ENCODE data around the gene MRPL37.

The MRPL37 gene

DNA sequence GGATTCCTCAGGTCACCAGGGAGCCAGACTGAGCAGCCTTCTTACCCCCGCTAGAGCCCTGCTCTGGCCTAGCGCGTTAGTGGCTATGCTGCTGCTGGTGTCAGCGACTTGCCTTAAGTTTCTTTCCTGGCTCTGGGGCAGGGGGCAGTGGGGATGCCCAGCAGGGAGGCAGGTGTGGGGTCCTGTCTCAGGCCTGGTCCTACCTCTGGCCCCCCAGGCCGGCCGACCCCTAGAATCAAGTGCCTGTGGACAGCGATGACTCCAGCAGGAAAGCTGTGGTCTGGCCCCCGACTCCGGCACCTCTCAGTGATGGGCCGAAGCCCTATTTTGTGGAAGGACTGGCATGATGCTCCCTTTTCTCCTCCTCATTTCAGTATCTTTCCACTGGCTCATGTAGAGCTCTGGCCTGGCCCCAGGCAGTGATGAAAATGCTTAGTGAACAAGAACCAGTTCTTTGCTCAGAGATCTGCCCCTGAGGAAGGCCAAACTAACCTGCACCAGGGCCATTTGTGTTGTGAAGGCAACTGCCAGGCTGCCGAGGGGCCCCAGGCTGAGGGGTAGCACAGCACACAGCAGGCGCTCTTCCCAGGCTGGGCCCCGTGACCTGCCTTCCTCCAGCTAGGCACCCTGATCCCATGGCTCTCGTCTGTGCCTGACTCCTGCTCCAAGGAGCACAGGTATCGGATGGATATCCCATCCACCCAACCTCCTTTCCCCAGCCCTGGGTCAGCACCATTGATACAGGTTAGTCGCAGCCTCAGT, 23.7 kb downstream of the MRPL37 start:
- Histone ChIP-seq H3K36me3 (ENCODE audit: control insufficient read depth in 2 of 2, insufficient read depth in 1 of 2, low read length in 2 of 2) (peaks cover 0 to 36% of the 10 kb centered on the region in 2 experiments; a peak in 1 of 3 replicates), H3K4me3 (ENCODE audit: low read depth, low read length) (no peak overlapping the region), H3K4me1 (ENCODE audit: control insufficient read depth, insufficient read depth, low read length) (no peaks in the 10 kb centered on the region), H3K27ac (ENCODE audit: extremely low read depth, low read depth, low read length) (no peak overlapping the region), H3K9me3 (ENCODE audit: control insufficient read depth, insufficient read depth, low read depth, low read length) (no peaks in the 10 kb centered on the region)
- ChIA-PET POLR2A (no interaction called here), CTCF (interaction anchor here (0.6 kb wide), 1 partner anchor 15 kb away, joined by 4 read pairs; no protein-coding TSS in a partner anchor)
- TF ChIP-seq ZBTB17 (tag by site-specific recombination; IDR thresholded peaks at IDR 0.05): no peak
- TF ChIP-seq ZNF629 (tag by site-specific recombination; IDR thresholded peaks at IDR 0.05): no peak
- TF ChIP-seq, protein P1, sequence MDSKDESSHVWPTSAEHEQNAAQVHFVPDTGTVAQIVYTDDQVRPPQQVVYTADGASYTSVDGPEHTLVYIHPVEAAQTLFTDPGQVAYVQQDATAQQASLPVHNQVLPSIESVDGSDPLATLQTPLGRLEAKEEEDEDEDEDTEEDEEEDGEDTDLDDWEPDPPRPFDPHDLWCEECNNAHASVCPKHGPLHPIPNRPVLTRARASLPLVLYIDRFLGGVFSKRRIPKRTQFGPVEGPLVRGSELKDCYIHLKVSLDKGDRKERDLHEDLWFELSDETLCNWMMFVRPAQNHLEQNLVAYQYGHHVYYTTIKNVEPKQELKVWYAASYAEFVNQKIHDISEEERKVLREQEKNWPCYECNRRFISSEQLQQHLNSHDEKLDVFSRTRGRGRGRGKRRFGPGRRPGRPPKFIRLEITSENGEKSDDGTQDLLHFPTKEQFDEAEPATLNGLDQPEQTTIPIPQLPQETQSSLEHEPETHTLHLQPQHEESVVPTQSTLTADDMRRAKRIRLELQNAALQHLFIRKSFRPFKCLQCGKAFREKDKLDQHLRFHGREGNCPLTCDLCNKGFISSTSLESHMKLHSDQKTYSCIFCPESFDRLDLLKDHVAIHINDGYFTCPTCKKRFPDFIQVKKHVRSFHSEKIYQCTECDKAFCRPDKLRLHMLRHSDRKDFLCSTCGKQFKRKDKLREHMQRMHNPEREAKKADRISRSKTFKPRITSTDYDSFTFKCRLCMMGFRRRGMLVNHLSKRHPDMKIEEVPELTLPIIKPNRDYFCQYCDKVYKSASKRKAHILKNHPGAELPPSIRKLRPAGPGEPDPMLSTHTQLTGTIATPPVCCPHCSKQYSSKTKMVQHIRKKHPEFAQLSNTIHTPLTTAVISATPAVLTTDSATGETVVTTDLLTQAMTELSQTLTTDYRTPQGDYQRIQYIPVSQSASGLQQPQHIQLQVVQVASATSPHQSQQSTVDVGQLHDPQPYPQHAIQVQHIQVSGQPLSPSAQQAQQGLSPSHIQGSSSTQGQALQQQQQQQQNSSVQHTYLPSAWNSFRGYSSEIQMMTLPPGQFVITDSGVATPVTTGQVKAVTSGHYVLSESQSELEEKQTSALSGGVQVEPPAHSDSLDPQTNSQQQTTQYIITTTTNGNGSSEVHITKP (tag by site-specific recombination; IDR thresholded peaks at IDR 0.05): no peak
- no peak for TF ChIP-seq ZEB2 (tag by site-specific recombination; IDR thresholded peaks at IDR 0.05)
- no peak for TF ChIP-seq ZNF654 (tag by site-specific recombination; IDR thresholded peaks at IDR 0.05; ENCODE audit: low read depth)
- TF ChIP-seq SP3 (tag by site-specific recombination; IDR thresholded peaks at IDR 0.05): no peak
- TF ChIP-seq ZNF585B (tag by site-specific recombination; IDR thresholded peaks at IDR 0.05): no peak
- no peak for TF ChIP-seq MEIS1 (CRISPR knock-in tag; IDR thresholded peaks at IDR 0.05; ENCODE audit: borderline replicate concordance)
- TF ChIP-seq ZNF776 (tag by site-specific recombination; IDR thresholded peaks at IDR 0.05; ENCODE audit: borderline replicate concordance): no peak
- TF ChIP-seq ZNF394 (tag by site-specific recombination; IDR thresholded peaks at IDR 0.05; ENCODE audit: borderline replicate concordance): no peak
- TF ChIP-seq, protein P2, sequence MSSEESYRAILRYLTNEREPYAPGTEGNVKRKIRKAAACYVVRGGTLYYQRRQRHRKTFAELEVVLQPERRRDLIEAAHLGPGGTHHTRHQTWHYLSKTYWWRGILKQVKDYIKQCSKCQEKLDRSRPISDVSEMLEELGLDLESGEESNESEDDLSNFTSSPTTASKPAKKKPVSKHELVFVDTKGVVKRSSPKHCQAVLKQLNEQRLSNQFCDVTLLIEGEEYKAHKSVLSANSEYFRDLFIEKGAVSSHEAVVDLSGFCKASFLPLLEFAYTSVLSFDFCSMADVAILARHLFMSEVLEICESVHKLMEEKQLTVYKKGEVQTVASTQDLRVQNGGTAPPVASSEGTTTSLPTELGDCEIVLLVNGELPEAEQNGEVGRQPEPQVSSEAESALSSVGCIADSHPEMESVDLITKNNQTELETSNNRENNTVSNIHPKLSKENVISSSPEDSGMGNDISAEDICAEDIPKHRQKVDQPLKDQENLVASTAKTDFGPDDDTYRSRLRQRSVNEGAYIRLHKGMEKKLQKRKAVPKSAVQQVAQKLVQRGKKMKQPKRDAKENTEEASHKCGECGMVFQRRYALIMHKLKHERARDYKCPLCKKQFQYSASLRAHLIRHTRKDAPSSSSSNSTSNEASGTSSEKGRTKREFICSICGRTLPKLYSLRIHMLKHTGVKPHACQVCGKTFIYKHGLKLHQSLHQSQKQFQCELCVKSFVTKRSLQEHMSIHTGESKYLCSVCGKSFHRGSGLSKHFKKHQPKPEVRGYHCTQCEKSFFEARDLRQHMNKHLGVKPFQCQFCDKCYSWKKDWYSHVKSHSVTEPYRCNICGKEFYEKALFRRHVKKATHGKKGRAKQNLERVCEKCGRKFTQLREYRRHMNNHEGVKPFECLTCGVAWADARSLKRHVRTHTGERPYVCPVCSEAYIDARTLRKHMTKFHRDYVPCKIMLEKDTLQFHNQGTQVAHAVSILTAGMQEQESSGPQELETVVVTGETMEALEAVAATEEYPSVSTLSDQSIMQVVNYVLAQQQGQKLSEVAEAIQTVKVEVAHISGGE (tag by site-specific recombination; conservative IDR thresholded peaks at IDR 0.05; ENCODE audit: low read depth): no peak
- no peak for TF ChIP-seq ZNF274 (IDR thresholded peaks at IDR 0.05; ENCODE audit: low read length)
- no peak for TF ChIP-seq ZNF274 (tag by site-specific recombination; IDR thresholded peaks at IDR 0.05; ENCODE audit: borderline replicate concordance)
- TF ChIP-seq ZNF530 (tag by site-specific recombination; IDR thresholded peaks at IDR 0.05; ENCODE audit: low read depth): no peak
- TF ChIP-seq OVOL3 (tag by site-specific recombination; IDR thresholded peaks at IDR 0.05): no peak
- no peak for TF ChIP-seq ZNF114 (tag by site-specific recombination; IDR thresholded peaks at IDR 0.05)
- TF ChIP-seq ZNF169 (tag by site-specific recombination; IDR thresholded peaks at IDR 0.05): no peak
- no peak for TF ChIP-seq ZNF548 (tag by site-specific recombination; IDR thresholded peaks at IDR 0.05)
- TF ChIP-seq, protein P3, sequence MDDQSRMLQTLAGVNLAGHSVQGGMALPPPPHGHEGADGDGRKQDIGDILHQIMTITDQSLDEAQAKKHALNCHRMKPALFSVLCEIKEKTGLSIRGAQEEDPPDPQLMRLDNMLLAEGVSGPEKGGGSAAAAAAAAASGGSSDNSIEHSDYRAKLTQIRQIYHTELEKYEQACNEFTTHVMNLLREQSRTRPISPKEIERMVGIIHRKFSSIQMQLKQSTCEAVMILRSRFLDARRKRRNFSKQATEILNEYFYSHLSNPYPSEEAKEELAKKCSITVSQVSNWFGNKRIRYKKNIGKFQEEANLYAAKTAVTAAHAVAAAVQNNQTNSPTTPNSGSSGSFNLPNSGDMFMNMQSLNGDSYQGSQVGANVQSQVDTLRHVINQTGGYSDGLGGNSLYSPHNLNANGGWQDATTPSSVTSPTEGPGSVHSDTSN (CRISPR knock-in tag; IDR thresholded peaks at IDR 0.05): no peak

All from HEK293 (cell line).